GM21423 (cell line): Measurements from ENCODE around the gene ATL3.
"Not testable (repeated sequence)": the region's sequence is repeated elsewhere in the genome, so short reads cannot be mapped to it uniquely, and the experiment has no call there.

Experiments
- ATAC-seq: cut with Tn5 transposase; IDR thresholded peaks from one replicate; pipeline ENCODE4 v1.9.1; 2021; ENCODE audit warnings: mild to moderate bottlenecking, moderate library complexity; ENCODE audit not compliant: unreplicated experiment

Gene ATL3

GRCh38 chr11:63682066-63683021 lies 11.2 kb upstream of the ATL3 start:
- ATAC-seq, result no peak

GRCh38 chr11:63681321-63682065 lies 10.3 kb upstream of the ATL3 start, which contains the start of gene RTN3:
RTN3 (plus strand) TSS chr11:63681500; CDS start chr11:63681637, 137 bp downstream.
- peak; percentile 91 for ATAC-seq

GRCh38 chr11:63680834-63681320 lies 9.7 kb upstream of the ATL3 start:
- ATAC-seq, result no peak

- no peak for ATAC-seq
Measured at GRCh38 chr11:63673579-63673978, 2.4 kb upstream of the ATL3 start.

- no peak for ATAC-seq
Measured at GRCh38 chr11:63672936-63673539, 1.9 kb upstream of the ATL3 start.

- ATAC-seq, result no peak
Measured at GRCh38 chr11:63672156-63672463, 934 bp upstream of the ATL3 start.

GRCh38 chr11:63670433-63671321 lies 499 bp downstream of the ATL3 start:
- ATAC-seq, result peak; percentile 41

- ATAC-seq, result no peak
Measured at GRCh38 chr11:63670096-63670432, 1.1 kb downstream of the ATL3 start.

- ATAC-seq, result no peak
Measured at GRCh38 chr11:63667995-63668795, 3.0 kb downstream of the ATL3 start.

- ATAC-seq, result no peak
Measured at GRCh38 chr11:63666874-63667273, 4.3 kb downstream of the ATL3 start.

GRCh38 chr11:63663809-63664208 lies 7.4 kb downstream of the ATL3 start:
- ATAC-seq, result no peak

GRCh38 chr11:63660972-63661371 lies 10.2 kb downstream of the ATL3 start:
- ATAC-seq, result no peak

- no peak for ATAC-seq
Measured at GRCh38 chr11:63652671-63653070, 18.5 kb downstream of the ATL3 start.

- ATAC-seq, result no peak
Measured at GRCh38 chr11:63643205-63643604, 28.0 kb downstream of the ATL3 start.

- ATAC-seq, result no peak
Measured at GRCh38 chr11:63641727-63642126, 29.4 kb downstream of the ATL3 start.

- ATAC-seq, result no peak
Measured at GRCh38 chr11:63639199-63639832, 31.9 kb downstream of the ATL3 start.

GRCh38 chr11:63638436-63638835 lies 32.7 kb downstream of the ATL3 start:
- ATAC-seq, result not testable (repeated sequence)

- ATAC-seq, result no peak
Measured at GRCh38 chr11:63635762-63636465, 35.3 kb downstream of the ATL3 start.

- ATAC-seq, result no peak
Measured at GRCh38 chr11:63629426-63629825, 41.8 kb downstream of the ATL3 start.
